ENCODE results near the gene ARHGDIG.
"Not testable (repeated sequence)": the region's sequence is repeated elsewhere in the genome, so short reads cannot be mapped to it uniquely, and the experiment has no call there.

ARHGDIG gene

GRCh38 chr16:263944-264343 lies 16.4 kb upstream of the ARHGDIG start:
- DNase-seq (ENCODE audit: low read depth in 2 of 2), result no peak

- DNase-seq (ENCODE audit: low read depth in 2 of 2), result no peak
Observed at GRCh38 chr16:264440-264951, 15.9 kb upstream of the ARHGDIG start.

DNA sequence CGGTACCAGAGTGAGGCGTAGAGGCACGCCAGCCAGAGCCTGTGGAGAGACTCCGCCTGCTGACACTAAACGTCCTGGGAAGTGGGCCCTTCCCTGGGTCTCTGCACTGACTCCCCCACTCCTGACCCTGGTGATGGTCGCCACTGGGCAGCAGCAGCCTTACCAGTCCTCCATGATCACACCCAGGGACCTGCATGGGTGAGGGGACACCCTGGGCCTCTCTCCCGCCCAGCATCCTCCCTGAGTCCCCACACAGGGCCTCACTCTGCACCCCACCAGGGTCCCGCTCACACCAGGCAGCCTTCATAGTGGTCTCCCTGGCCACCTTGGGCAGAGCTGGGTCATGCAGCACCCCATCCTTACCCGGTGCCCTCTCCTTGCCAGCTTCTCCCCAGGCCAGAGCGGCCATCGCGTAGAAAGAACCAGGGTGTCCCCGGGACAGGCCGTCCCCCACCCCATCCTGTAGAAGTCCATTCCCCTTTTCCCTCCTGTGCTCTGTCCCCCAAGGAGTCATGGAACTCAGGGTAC lies 15.3 kb upstream of the ARHGDIG start:
- DNase-seq (ENCODE audit: low read depth in 2 of 2), result no peak

- DNase-seq (ENCODE audit: low read depth in 2 of 2), result no peak
Observed at GRCh38 chr16:265711-266110, 14.7 kb upstream of the ARHGDIG start.

- no peak for DNase-seq (ENCODE audit: low read depth in 2 of 2)
Observed at GRCh38 chr16:266258-267164, 13.9 kb upstream of the ARHGDIG start.

- DNase-seq (ENCODE audit: low read depth in 2 of 2), result not testable (repeated sequence)
Observed at GRCh38 chr16:267562-267961, 12.8 kb upstream of the ARHGDIG start.

DNA sequence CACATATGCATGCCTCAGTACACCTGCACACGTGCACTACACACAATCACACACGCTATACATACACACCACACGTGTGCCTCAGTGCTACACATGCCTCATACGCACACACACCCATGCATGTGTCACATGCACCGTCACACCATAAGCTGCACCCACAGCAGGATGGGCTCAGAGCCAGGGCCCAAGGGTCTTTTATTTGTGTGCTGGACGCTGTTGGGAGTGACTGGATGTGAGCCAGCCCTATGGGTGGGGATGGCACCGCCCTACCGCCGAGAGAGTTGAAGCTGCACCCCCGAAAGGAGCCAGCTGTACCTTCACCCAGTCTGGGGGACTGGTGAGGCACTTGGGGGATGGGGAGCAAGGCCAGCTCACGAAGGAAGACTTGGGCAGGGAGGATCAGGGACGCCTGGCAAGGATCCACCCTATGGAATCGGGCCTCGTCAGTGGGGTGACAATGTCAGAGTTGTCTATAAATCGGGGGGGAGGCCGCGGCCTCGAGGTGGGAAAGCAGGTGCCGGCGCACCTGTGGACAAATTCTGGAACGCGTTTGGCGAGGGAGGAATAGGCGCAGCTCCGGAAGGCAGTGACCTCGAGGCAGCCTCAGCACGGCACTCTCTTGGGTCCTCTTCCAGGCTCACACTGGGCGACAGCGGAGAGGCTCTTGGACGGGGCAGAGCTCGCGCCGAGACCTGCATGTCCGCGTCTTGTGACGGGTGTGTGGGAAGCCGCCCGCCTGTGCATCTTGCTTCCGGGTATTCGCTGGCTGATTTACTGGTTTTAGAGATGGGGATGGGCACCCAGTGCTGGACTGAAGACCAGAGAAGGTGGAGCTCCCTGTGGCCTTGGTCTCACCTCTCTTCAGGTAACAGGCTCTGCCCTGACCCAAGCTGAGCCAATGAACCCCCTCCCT lies 12.0 kb upstream of the ARHGDIG start:
- DNase-seq (ENCODE audit: low read depth in 2 of 2), result no peak

DNA sequence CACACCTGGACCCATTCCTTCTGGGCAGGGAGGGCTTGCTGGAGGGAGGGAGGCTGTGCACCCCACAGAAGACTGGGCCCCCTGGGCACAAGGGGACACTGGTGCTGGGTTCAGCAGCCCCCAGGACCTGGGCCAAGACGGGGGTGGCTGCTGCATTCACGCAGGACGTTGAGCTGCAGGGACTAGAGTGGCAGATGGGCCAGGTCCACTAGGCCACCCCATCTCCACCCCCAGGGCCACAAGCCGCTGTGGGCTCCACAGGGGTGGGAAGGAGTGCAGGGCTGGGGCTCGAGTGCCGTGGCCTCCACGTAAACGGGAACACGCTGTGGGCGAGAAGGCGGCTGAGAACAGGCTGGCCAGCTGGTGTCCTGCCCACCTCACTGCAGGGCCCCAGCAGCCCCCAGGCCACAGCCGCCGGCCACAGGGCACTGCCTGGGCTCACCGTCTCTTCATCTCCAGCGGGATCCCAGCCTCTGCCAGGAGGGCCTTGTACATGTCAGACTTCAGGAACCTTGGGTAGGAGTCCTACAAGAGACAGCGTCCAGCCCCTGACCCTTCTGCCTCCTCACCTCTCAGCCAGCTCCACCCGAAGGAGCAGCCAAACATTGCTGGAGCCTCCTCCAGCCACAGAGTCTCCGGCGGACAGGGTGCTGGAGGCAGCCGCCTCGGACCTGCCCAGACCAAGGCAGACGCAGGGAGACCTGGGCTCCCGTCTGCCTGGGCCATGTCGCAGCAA lies 11.2 kb upstream of the ARHGDIG start:
- DNase-seq (ENCODE audit: low read depth in 2 of 2), result no peak

DNA sequence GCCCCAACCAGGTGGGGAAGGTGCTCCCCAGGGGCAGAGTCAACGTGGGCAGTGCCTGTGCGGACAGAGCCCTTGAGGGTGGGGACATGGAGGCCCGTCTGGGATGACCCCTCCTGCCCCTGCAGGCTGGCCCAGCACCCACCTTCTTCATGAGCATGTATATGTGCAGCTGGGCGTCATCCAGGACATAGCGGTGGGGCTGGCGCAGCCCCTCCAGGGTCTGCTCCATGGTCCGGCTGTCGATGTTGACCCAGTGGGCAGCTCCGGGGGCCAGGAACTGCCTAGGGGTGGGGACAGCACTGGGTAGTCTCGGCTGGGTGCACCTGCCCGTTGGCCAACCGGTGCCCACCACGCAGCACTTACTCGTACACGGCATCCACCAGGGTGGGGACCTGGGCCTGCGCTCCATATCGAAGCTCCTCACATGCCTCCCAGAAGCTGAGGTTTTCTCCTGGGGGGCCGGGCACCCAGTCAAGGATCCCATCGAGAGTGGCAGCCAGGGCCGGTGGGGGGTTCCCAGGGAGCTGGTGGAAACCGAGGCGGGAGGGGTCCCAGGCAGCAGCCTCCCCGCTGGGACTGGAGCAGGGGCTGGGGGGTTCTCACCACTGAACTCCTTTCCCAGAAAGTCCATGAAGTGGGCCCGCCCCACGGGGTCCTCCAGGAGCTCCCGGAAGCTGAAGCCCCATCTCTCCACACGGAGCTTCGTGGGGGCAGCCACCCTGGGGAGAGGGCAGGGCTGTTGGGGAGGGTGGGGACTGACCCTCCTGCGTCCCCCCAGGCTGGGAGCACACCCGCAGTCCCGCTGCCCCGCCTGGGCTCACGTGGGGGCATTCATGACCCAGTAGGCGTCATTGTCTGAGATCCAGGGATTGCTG lies 9.8 kb upstream of the ARHGDIG start:
- DNase-seq (ENCODE audit: low read depth in 2 of 2), result no peak

DNA sequence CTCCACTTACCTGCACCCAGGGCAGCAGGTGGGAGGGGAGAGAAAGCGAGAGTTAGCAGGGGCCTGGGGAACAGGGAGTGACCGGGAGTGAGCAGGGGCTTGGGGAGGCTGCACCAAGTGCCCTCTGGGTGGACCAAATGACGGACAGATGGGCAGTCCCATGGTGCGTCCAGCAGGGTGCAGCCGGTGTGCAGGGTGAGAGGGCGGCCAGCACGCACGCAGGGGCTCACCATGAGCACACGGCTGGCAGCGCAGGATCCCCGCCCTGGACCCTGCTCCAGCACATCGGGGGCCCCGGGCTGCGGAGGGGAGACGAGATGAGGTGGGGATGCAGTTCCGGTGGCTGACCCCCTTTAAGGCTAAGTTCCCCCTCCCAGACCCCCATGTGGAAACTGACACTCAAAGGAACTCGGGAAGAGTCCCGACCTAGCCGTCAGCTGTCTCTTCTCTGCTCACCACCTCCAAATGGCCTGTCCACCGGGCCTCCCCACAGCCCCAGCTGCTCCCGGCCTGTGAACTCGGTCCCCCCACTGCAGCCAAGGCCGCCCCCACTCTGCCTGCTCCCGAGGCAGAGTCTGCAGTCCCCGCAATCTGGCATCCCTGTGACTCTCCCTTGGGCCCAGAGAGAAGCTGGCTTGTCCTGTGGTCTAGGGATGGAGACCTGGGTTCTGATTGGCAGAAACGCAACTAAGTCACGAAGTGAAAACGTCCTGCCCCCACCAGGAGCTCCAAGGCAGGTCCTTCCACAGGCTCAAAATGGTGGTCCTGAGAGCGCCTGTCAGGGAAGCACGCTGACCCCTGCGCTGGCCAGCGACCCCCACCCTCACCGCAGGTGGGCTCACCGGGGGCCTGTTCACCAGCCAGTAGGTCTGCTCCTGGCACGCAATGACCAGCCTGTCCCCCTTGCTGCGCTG lies 7.5 kb upstream of the ARHGDIG start:
- no peak for DNase-seq (ENCODE audit: low read depth in 2 of 2)

DNA sequence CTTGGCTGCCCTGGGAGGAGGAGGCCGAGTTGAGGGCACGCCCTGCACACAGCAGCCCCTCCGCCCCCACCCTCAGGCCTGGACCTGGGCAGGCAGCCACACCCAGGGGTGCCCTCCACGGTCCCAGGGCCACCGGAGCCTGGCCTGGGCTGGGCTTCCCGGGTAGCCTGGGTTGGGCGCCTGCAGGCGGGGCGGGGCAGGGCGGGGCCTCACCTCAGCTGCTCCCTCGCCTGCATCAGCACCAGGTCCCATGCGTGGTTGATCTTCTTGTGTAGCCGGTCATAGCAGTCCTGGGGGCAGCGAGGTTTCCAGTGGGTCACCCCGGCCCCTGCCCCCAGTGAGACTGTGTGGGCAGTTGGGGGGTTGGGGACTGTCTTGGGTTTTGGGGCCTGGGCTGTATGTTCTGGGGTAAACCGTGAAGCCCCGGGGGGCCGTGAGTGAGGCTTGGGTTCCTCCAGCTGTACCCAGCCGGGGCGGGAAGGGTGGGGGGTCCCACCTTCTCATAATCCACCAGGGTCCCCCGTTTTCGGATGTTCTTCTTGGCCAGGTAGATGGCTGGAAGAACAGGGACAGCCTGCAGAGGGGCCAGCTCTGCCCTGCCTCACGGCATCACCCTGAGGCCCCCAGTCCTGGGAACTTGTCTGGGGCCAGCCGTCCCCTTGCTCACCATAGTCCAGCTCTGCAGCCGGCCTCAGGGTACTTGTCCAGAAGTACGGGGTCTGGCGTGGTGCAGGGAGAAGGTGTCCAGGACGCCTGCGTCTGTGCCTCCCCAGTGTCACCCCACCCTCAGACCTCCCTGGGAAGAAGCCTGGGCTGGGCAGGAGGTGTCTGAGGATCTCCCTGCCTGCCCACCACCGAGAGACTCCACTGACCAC lies 6.6 kb upstream of the ARHGDIG start:
- no peak for DNase-seq (ENCODE audit: low read depth in 2 of 2)

- DNase-seq (ENCODE audit: low read depth in 2 of 2), result no peak
Observed at GRCh38 chr16:275041-275641, 5.2 kb upstream of the ARHGDIG start.

DNA sequence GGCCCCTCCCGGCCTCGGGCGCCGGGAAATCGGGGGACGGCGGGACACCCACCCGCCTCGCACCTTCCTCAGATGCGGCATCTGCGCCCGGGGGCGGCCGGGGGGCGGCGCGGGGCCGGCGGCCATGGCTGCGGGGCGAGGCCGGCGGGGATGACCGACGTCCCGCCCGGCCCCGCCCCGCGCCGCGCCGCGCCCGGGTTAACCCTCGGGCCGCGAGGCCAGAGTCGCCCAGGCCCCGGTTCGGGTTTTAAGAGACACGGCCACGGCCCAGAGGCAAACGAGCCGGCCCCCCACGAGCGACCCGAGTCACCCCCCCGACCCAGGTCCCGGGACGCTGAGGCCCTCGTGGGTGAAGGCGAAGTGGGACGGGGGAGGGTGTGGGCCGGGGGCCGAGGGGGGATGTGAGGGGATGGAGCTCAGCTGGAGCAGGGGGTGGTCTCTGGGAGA lies 4.6 kb upstream of the ARHGDIG start, which contains the start of gene RGS11:
RGS11 (minus strand) TSS at position 159 of the 447 bp plus-strand sequence; CDS start at position 126, 33 bp downstream.
- no peak for DNase-seq (ENCODE audit: low read depth in 2 of 2)

DNA sequence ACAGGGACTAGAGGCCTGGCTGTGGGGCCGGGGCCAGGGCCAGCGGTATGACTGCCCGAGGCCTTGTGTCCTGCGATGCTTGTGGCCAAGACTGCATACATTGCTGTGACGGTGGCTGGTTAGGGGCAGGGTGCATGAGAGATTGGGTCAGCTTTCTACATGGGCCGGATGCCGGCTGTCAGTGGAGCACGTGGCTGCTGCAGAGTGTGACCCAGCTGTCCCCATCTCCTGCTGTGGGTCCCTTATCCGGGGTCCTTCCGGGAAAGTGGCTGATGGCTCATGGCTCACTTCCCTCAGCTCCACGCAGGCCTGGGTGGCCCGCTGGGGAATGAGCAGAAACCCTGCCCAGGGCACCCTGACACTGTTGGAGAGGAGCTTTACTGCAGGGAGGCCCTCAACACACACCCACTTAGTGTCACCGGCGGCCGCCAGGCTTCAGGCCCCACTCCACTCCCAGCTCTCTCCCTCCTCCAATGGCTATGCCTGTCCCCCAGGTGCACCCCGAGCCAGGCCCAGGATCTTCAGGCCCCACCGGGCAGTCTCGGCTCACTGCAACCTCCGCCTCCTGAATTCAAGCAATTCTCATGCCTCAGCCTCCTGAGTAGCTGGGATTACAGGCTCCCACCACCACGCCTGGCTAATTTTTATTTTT lies 3.8 kb upstream of the ARHGDIG start:
- DNase-seq (ENCODE audit: low read depth in 2 of 2), result no peak

DNA sequence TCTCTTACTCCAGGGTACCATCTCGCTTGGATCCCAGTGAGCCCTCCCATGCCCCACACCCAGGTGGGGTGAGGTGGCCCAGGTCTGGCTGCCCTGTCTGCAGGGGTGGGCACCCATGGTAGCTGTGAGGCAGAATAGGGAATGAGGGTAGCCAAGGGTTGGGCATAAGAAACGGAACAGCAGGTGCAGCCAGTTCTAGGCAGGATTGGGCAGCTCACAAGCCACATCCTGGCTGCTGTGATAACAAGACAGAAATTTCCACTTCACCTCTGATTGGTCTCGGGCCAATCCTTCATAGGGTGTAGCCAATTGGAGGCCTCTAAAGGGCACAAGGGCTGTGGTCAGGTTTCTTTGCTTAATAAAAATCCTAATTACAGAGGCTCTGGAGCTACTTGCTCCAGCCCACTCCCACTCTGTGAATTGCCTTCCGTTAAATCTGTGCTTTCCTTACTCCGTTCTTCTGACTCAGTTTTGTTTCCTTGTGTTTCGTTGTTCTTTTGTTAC lies 1.5 kb upstream of the ARHGDIG start:
- DNase-seq (ENCODE audit: low read depth in 2 of 2), result no peak

DNA sequence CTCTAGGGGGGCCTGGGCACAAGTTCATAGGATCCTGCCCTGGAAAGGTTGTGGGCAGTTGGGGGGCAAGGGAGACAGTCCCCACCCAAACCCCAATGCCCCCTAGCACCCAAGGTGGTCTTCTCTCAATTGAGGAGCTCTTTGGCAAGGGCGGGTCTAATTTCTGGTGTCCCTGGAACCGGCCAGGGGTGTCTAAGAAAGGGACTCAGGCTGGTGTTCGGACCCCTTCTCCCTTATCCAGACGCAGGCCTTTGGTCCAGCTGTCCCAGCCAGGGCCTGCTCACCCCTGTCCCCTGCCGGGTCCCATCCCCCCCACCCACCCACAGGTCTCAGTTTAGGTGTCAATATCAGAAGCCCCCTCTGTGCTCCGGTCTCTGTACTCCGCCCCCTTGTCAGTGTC lies 860 bp upstream of the ARHGDIG start:
- no peak for DNase-seq (ENCODE audit: low read depth in 2 of 2)

DNA sequence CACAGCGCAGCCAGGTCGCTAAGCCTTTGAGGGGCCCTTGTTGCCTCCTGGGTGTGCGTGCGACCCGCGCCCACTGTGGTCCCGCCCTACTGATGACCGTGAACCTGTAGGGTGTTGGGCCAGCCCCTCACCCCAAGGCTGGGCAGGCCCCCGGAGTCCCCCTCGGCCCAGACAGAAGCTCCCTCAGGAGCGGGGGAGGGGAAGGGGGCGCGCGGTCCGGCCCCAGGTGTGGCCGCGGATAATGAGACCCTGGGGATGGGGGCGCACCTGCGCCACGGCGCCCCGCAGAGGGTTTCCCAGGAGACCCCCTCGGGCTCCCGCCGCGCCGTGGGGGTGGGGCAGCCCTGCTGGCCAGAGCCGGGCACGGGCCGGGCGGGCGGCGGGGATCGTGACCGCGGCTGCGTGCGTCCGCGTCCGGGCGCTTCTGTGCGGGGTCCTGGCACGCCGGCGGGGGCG lies 358 bp upstream of the ARHGDIG start:
- DNase-seq (ENCODE audit: low read depth in 2 of 2), result no peak

All from stimulated activated CD8-positive, alpha-beta memory T cell treated with anti-CD3 and anti-CD28 coated beads, Interleukin-2, amount 100 ng/mL, for 48 hours (primary cell).